ENCODE results near the gene MACROD2.

MACROD2 gene

GRCh38 chr20:14865731-14866130 lies 870.4 kb downstream of the MACROD2 start:
- H3K4me3 ChIP-seq (ENCODE audit: low read depth, low read length): no peak overlapping the region
- no peak for DNase-seq (ENCODE audit: low read depth)
- TF ChIP-seq CTCF (IDR thresholded peaks at IDR 0.05; ENCODE audit: insufficient read depth, low read depth, low read length, missing control alignments): no peak

- no peak for TF ChIP-seq CTCF (IDR thresholded peaks at IDR 0.05; ENCODE audit: insufficient read depth, low read depth, low read length, missing control alignments)
- H3K4me3 ChIP-seq (ENCODE audit: low read depth, low read length): no peak overlapping the region
- DNase-seq (ENCODE audit: low read depth): no peak
Observed at GRCh38 chr20:14866841-14867514, 871.7 kb downstream of the MACROD2 start.

GRCh38 chr20:14877301-14878028 lies 882.1 kb downstream of the MACROD2 start:
- H3K4me3 ChIP-seq (ENCODE audit: low read depth, low read length): no peak overlapping the region
- TF ChIP-seq CTCF (IDR thresholded peaks at IDR 0.05; ENCODE audit: insufficient read depth, low read depth, low read length, missing control alignments): no peak
- no peak for DNase-seq (ENCODE audit: low read depth)

GRCh38 chr20:14878676-14879019 lies 883.3 kb downstream of the MACROD2 start:
- TF ChIP-seq CTCF (IDR thresholded peaks at IDR 0.05; ENCODE audit: insufficient read depth, low read depth, low read length, missing control alignments): no peak
- no peak overlapping the region for H3K4me3 ChIP-seq (ENCODE audit: low read depth, low read length)
- DNase-seq (ENCODE audit: low read depth): no peak

- H3K4me3 ChIP-seq (ENCODE audit: low read depth, low read length): peak overlapping the region; percentile 32
- TF ChIP-seq CTCF (IDR thresholded peaks at IDR 0.05; ENCODE audit: insufficient read depth, low read depth, low read length, missing control alignments): no peak
- DNase-seq (ENCODE audit: low read depth): peak; percentile 47
Observed at GRCh38 chr20:14879020-14879697, 883.8 kb downstream of the MACROD2 start.

- TF ChIP-seq CTCF (IDR thresholded peaks at IDR 0.05; ENCODE audit: insufficient read depth, low read depth, low read length, missing control alignments): no peak
- DNase-seq (ENCODE audit: low read depth): peak; percentile 47
- H3K4me3 ChIP-seq (ENCODE audit: low read depth, low read length): peak overlapping the region; percentile 32
Observed at GRCh38 chr20:14879839-14880238, 884.5 kb downstream of the MACROD2 start.
